IMR-90 (cell line): ENCODE measurements around the gene SMARCA5. TPM values are rescaled to one million over a fixed set of nuclear protein-coding genes. Genes with fewer than 3 reads are reported as not detected.
A peak's percentile ranks its signal among the peaks of the same experiment; 100 is the strongest.

ENCODE experiments used
- ATAC-seq: fragments of 200-7000 bp; cut with Tn5 transposase; 2 replicates; pipeline ENCODE4 v1.9.1; 2020; ENCODE audit warnings: low read depth, mild to moderate bottlenecking, moderate library complexity
- BruUV-seq: library from RNA; stranded (reverse); fragments of 400-500 nt; replicated peaks from 2 replicates; lab custom pipeline; 2021; lab: Mats Ljungman, UMichigan
- CTCF ChIA-PET: fragments of 300-600 bp; formaldehyde crosslinking; extraction: SDS; loops from one replicate; lab custom pipeline; 2021; ENCODE audit warnings: antibody characterized with exemption; lab: Yijun Ruan, JAX
- POLR2A ChIA-PET: fragments of 300-600 bp; sonication (Branson Sonifier 250); formaldehyde crosslinking; loops from one replicate; lab custom pipeline; 2022; ENCODE audit warnings: antibody characterized with exemption; ENCODE audit not compliant: unreplicated experiment; lab: Charles Lee
- DNase-seq: peaks from one replicate; pipeline ENCODE4 v3.0.0; 2013
- H2AFZ ChIP-seq: replicated peaks from 2 replicates; pipeline ENCODE3; 2013; ENCODE audit warnings: low read length, mild to moderate bottlenecking; ENCODE audit not compliant: poor library complexity
- H2AK5ac ChIP-seq: 2 replicates; pipeline ENCODE4 v1.6.1; 2013; ENCODE audit warnings: low read depth, low read length, inconsistent platforms
- H2AK9ac ChIP-seq: replicated peaks from 2 replicates; pipeline ENCODE3; 2013; ENCODE audit warnings: mild to moderate bottlenecking, low read depth, low read length, moderate library complexity; ENCODE audit not compliant: poor library complexity
- H2BK120ac ChIP-seq: 2 replicates; pipeline ENCODE4 v1.6.1; 2013; ENCODE audit warnings: low read depth, low read length, inconsistent platforms
- H2BK15ac ChIP-seq: 3 replicates; pipeline ENCODE4 v1.6.1; 2013; ENCODE audit warnings: low read depth, low read length, inconsistent platforms
- H2BK20ac ChIP-seq: 2 replicates; pipeline ENCODE4 v1.6.1; 2013; ENCODE audit warnings: low read depth, mild to moderate bottlenecking, inconsistent platforms, low read length, moderate library complexity
- H2BK5ac ChIP-seq: 2 replicates; pipeline ENCODE4 v1.6.1; 2013; ENCODE audit warnings: mild to moderate bottlenecking, low read depth, low read length, inconsistent platforms; ENCODE audit not compliant: poor library complexity, severe bottlenecking
- H3K14ac ChIP-seq: replicated peaks from 2 replicates; pipeline ENCODE4 v1.6.1; 2013; ENCODE audit warnings: low read depth, low read length, inconsistent platforms
- H3K18ac ChIP-seq: 2 replicates; pipeline ENCODE4 v1.6.1; 2013; ENCODE audit warnings: low read depth, low read length, control low read depth
- H3K23ac ChIP-seq: 2 replicates; pipeline ENCODE4 v1.6.1; 2013; ENCODE audit warnings: low read depth, low read length, inconsistent platforms
- H3K27ac ChIP-seq: 2 replicates; pipeline ENCODE4 v1.5.1; 2013; ENCODE audit warnings: mild to moderate bottlenecking, control low read depth, low read length; ENCODE audit not compliant: insufficient read depth
- H3K27me3 ChIP-seq: 2 replicates; pipeline ENCODE4 v1.6.1; 2013; ENCODE audit warnings: low read length; ENCODE audit not compliant: control insufficient read depth, insufficient read depth
- H3K36me3 ChIP-seq: 2 replicates; pipeline ENCODE4 v1.6.1; 2013; ENCODE audit warnings: low read length, mixed read lengths; ENCODE audit not compliant: control insufficient read depth, insufficient read depth
- H3K4ac ChIP-seq: 2 replicates; pipeline ENCODE4 v1.6.1; 2013; ENCODE audit warnings: low read depth, low read length, inconsistent platforms
- H3K4me1 ChIP-seq: 2 replicates; pipeline ENCODE4 v1.6.1; 2013; ENCODE audit warnings: low read length, mixed read lengths; ENCODE audit not compliant: control insufficient read depth, insufficient read depth
- H3K4me2 ChIP-seq: 2 replicates; pipeline ENCODE4 v1.6.1; 2013; ENCODE audit warnings: low read depth, mild to moderate bottlenecking, control low read depth, low read length, moderate library complexity
- H3K4me3 ChIP-seq: 2 replicates; pipeline ENCODE4 v1.5.1; 2013; ENCODE audit warnings: low read depth, mild to moderate bottlenecking, control low read depth, low read length, moderate library complexity; ENCODE audit not compliant: insufficient read depth
- H3K56ac ChIP-seq: 2 replicates; pipeline ENCODE4 v1.6.1; 2013; ENCODE audit warnings: low read length, inconsistent platforms; ENCODE audit not compliant: insufficient read depth; ENCODE audit errors: extremely low read depth
- H3K79me1 ChIP-seq, 2 experiments: 2 replicates each; pipeline ENCODE4 v1.6.1; 2013; ENCODE audit warnings: low read length in 2 of 2, inconsistent platforms in 1 of 2, low read depth in 1 of 2
- H3K9ac ChIP-seq: 2 replicates; pipeline ENCODE4 v1.6.1; 2013; ENCODE audit warnings: low read depth, low read length, control low read depth
- H3K9me1 ChIP-seq: 2 replicates; pipeline ENCODE4 v1.6.1; 2013; ENCODE audit warnings: low read length, inconsistent platforms; ENCODE audit not compliant: insufficient read depth
- H3K9me3 ChIP-seq: 2 replicates; pipeline ENCODE4 v1.6.1; 2013; ENCODE audit warnings: low read length; ENCODE audit not compliant: control insufficient read depth, insufficient read depth
- H4K20me1 ChIP-seq: 2 replicates; pipeline ENCODE4 v1.6.1; 2013; ENCODE audit warnings: low read length, inconsistent platforms; ENCODE audit not compliant: insufficient read depth
- H4K5ac ChIP-seq: 2 replicates; pipeline ENCODE4 v1.6.1; 2013; ENCODE audit warnings: mild to moderate bottlenecking, low read depth, low read length, control low read depth
- H4K8ac ChIP-seq, 2 experiments: 2 replicates each; pipeline ENCODE4 v1.6.1; 2013; ENCODE audit warnings: low read depth in 2 of 2, low read length in 2 of 2, control low read depth in 1 of 2, inconsistent platforms in 1 of 2
- H4K91ac ChIP-seq: 2 replicates; pipeline ENCODE4 v1.6.1; 2013; ENCODE audit warnings: low read depth, low read length, inconsistent platforms; ENCODE audit not compliant: insufficient read depth
- CEBPB ChIP-seq: IDR thresholded peaks from 2 replicates; pipeline ENCODE4 v1.6.1; 2012; ENCODE audit warnings: low read depth, low read length, improper control_type of control experiment
- CHD1 ChIP-seq: IDR thresholded peaks from 2 replicates; pipeline ENCODE4 v1.6.1; 2012; ENCODE audit warnings: low read depth, low read length, improper control_type of control experiment
- MAZ ChIP-seq: IDR thresholded peaks from 2 replicates; pipeline ENCODE4 v1.6.1; 2012; ENCODE audit warnings: low read depth, mild to moderate bottlenecking, low read length, improper control_type of control experiment, moderate library complexity, borderline replicate concordance
- POLR2A ChIP-seq: IDR thresholded peaks from 2 replicates; pipeline ENCODE4 v1.6.1; 2012; ENCODE audit warnings: mild to moderate bottlenecking, low read depth, low read length
- SMC3 ChIP-seq: fragments of 150-350 bp; IDR thresholded peaks from 2 replicates; pipeline ENCODE4 v1.6.1; 2016; ENCODE audit warnings: low read depth, mild to moderate bottlenecking, antibody characterized with exemption, low read length, moderate library complexity
- WGBS, 2 experiments: methylation state at CpG; one replicate each; pipeline versions ENCODE4 v1.1.5 to v1.1.7; 2013; ENCODE audit warnings: missing lambda C conversion rate in 2 of 2; ENCODE audit not compliant: insufficient read length in 1 of 2; ENCODE audit errors: extremely low coverage in 2 of 2; 5-methylcytosine and 5-hydroxymethylcytosine counted together
- dilution Hi-C: fragments of 300-500 bp; cut with HindIII; formaldehyde crosslinking; loops from one replicate; pipeline ENCODE4 v1.14.3; 2018; ENCODE audit warnings: low sequenced_read_pairs; ENCODE audit not compliant: unreplicated experiment
- in situ Hi-C: fragments of 300-500 bp; cut with MboI; formaldehyde crosslinking; loops from 3 replicates; pipeline ENCODE4 v1.14.3; 2019; ENCODE audit warnings: low sequenced_read_pairs, inconsistent platforms, mixed read lengths
- intact Hi-C: fragments of 100-400 bp; cut with micrococcal nuclease; formaldehyde crosslinking; loops from 2 replicates; pipeline ENCODE4 v1.10.0; 2022
- polyA plus RNA-seq, 3 experiments: library from polyadenylated mRNA; depleted of rRNA; stranded (reverse); fragments of >200 nt; gene quantifications; 2 replicates each; pipeline ENCODE4 v1.2.3, GENCODE V29; 2012; ENCODE audit warnings: low replicate concordance in 1 of 3
- total RNA-seq: library from RNA; depleted of rRNA; stranded (reverse); fragments of >200 nt; gene quantifications from 2 replicates; pipeline ENCODE4 v1.2.3, GENCODE V29; 2012
- TF ChIP-seq, protein P1 (sequence below): fragments of 150-350 bp; IDR thresholded peaks from 2 replicates; pipeline ENCODE4 v1.6.1; 2017; ENCODE audit warnings: mild to moderate bottlenecking, antibody characterized with exemption, low read length, low read depth

Gene SMARCA5
- total and polyA plus RNA-seq, 2 of the 4 experiments (the other 2 are of a cell fraction): 11.5 to 14.7 TPM

DNA sequence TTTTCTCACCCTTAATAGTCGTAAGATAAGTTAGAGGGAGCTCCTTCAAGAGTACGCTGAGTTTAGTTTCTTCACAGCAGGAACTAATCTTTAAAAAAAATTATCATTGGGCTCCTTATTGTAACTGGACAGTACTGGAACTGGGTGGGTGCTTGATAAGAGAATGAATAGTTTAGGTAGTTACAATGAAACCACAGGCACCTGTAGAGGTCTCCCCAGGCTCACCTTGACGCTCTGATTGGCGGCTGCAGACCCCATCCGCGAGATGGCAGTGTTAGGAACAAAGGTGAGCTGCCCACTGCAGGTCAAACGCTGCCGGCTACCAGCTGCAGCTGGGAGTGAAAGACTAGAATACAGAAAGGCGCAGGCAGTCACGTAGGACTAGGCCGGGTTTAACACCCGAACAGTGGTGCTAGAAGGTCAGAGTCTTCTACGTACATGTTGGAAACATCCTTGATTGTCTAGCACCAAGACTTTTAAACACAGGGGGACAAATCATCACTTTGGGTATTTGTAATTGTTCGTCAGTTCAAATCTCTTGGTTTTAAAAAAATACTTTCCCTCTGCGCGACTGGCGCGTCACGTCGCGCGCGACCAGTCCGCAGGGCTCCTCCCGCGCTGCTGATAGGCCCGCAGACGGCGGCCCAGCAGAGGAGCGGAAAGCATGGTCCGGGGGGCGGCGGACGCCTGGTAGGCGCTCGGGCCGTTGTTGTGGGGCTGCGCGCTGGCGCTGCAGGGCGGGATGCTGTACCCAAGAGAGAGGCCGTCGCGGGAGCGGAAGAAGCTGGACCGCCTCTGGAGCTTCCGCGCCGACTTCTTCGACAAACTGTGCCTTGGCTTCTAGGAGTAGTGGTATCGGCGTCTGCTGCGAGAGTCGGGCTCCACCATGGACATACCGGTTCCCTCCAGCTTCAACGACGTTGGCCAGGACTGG is 45.6 kb downstream of the SMARCA5 start (continued):
- no peak for TF ChIP-seq MAZ
- TF ChIP-seq CHD1: no peak
- no peak for TF ChIP-seq SMC3

DNA sequence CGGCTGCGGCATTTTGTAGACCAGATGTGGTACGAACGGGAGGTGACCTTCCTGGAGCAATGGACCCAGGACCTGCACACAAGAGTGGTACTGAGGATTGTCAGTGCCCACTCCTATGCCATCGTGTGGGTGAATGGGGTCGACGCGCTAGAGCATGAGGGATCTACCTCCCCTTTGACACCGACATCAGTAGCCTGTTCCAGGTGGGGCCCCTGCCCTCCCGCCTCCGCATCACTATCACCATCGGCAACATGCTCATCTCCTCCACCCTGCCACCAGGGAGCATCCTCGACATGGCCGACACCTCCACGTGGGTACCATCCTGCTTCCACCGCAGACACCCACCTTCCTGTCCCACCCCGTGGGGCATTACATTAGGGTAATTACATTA is 46.2 kb downstream of the SMARCA5 start:
- H2BK5ac ChIP-seq: no peak overlapping the region
- H3K14ac ChIP-seq: peak overlapping the region; percentile 59
- H2BK15ac ChIP-seq: no peak overlapping the region
- peak overlapping the region; percentile 30; the same call in 1 of the 2 replicates for H3K9ac ChIP-seq
- peak overlapping the region; percentile 26; the same call in 1 of the 2 replicates for H2AK5ac ChIP-seq
- intact Hi-C loops: no loop called here
- dilution Hi-C loops: no loop called here
- peak overlapping the region; percentile 91 for H2AFZ ChIP-seq
- H3K9me3 ChIP-seq: no peaks in the 10 kb centered on the region
- H3K4me2 ChIP-seq: peak overlapping the region; percentile 77
- H3K56ac ChIP-seq: no peak overlapping the region
- H3K27ac ChIP-seq: no peak overlapping the region
- H4K8ac ChIP-seq: peak overlapping the region; percentile 59 to 86
- H4K20me1 ChIP-seq: no peaks in the 10 kb centered on the region
- peak overlapping the region; percentile 87 for H2AK9ac ChIP-seq
- no TSS peak for BruUV-seq
- ChIA-PET CTCF (interaction anchor here (1.5 kb wide), 1 partner anchor 28 kb away, joined by 3 read pairs; no protein-coding TSS in a partner anchor), POLR2A (no interaction called here)
- in situ Hi-C loops: no loop called here
- DNase-seq: no peak
- H3K4me1 ChIP-seq: no peaks in the 10 kb centered on the region
- H2BK20ac ChIP-seq: no peak overlapping the region
- no peak for ATAC-seq
- no peaks in the 10 kb centered on the region for H3K27me3 ChIP-seq
- H3K4ac ChIP-seq: peak overlapping the region; percentile 60
- H3K18ac ChIP-seq: no peak overlapping the region
- peak overlapping the region; percentile 66 for H4K5ac ChIP-seq
- peaks cover 4% of the 10 kb centered on the region for H3K36me3 ChIP-seq
- H4K91ac ChIP-seq: peak overlapping the region; percentile 23; the same call in 1 of the 2 replicates
- TF ChIP-seq CEBPB (no peak), POLR2A (no peak)
- TF ChIP-seq, protein P1, sequence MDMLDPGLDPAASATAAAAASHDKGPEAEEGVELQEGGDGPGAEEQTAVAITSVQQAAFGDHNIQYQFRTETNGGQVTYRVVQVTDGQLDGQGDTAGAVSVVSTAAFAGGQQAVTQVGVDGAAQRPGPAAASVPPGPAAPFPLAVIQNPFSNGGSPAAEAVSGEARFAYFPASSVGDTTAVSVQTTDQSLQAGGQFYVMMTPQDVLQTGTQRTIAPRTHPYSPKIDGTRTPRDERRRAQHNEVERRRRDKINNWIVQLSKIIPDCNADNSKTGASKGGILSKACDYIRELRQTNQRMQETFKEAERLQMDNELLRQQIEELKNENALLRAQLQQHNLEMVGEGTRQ: no peak
- H3K79me1 ChIP-seq: no peaks in the 10 kb centered on the region
- peak overlapping the region; percentile 48; the same call in 1 of the 2 replicates for H2BK120ac ChIP-seq
- peak overlapping the region; percentile 48 for H3K4me3 ChIP-seq
- H3K9me1 ChIP-seq: peaks cover 5% of the 10 kb centered on the region
- 49% methylated on average over 7 of the region's 17 CpGs; no CpG with 5 or more reads in 1 of the 2 experiments for WGBS, 2 experiments
- peak overlapping the region; percentile 87 for H3K23ac ChIP-seq
